NCI-H146 treated with DMSO at 0.1 percent for 48 hours (cell line): Measurements from ENCODE around the gene SLC66A2.

ENCODE experiments used
- DNase-seq: peaks from one replicate; lab custom pipeline; 2025; ENCODE audit not compliant: unreplicated experiment; lab: John Stamatoyannopoulos, UW

SLC66A2 gene

GRCh38 chr18:79938196-79938595 lies 13.3 kb downstream of the SLC66A2 start:
- DNase-seq = no peak

GRCh38 chr18:79937103-79937860 lies 14.2 kb downstream of the SLC66A2 start:
- DNase-seq = no peak

- DNase-seq = no peak
Measured at GRCh38 chr18:79936641-79937040, 14.8 kb downstream of the SLC66A2 start.

- no peak for DNase-seq
Measured at GRCh38 chr18:79935925-79936324, 15.5 kb downstream of the SLC66A2 start.

GRCh38 chr18:79935499-79935898 lies 16.0 kb downstream of the SLC66A2 start:
- DNase-seq = no peak

GRCh38 chr18:79935098-79935480 lies 16.4 kb downstream of the SLC66A2 start:
- no peak for DNase-seq

GRCh38 chr18:79934311-79935097 lies 16.9 kb downstream of the SLC66A2 start:
- DNase-seq = no peak

GRCh38 chr18:79933765-79934164 lies 17.7 kb downstream of the SLC66A2 start:
- no peak for DNase-seq

- DNase-seq = no peak
Measured at GRCh38 chr18:79932907-79933306, 18.5 kb downstream of the SLC66A2 start.

GRCh38 chr18:79931475-79931874 lies 20.0 kb downstream of the SLC66A2 start:
- no peak for DNase-seq

GRCh38 chr18:79930020-79930642 lies 21.3 kb downstream of the SLC66A2 start:
- DNase-seq = no peak

- no peak for DNase-seq
Measured at GRCh38 chr18:79928563-79928960, 22.9 kb downstream of the SLC66A2 start.

- no peak for DNase-seq
Measured at GRCh38 chr18:79927607-79928562, 23.6 kb downstream of the SLC66A2 start.

- no peak for DNase-seq
Measured at GRCh38 chr18:79926715-79927606, 24.5 kb downstream of the SLC66A2 start.

GRCh38 chr18:79926306-79926705 lies 25.1 kb downstream of the SLC66A2 start:
- no peak for DNase-seq

- peak; percentile 22 for DNase-seq
Measured at GRCh38 chr18:79924814-79925731, 26.4 kb downstream of the SLC66A2 start.

- DNase-seq = no peak
Measured at GRCh38 chr18:79923896-79924585, 27.4 kb downstream of the SLC66A2 start.

GRCh38 chr18:79922971-79923411 lies 28.5 kb downstream of the SLC66A2 start:
- no peak for DNase-seq
